Neural crest cell (in vitro differentiated cells): ENCODE data around the gene PADI1. TPM values are rescaled to one million over a fixed set of nuclear protein-coding genes. Genes with fewer than 3 reads are reported as not detected.

Source experiments
- DNase-seq: peaks from one replicate; pipeline ENCODE4 v3.0.0; 2021; ENCODE audit warnings: low read depth, mixed read lengths, low spot score
- H3K27ac Mint-ChIP-seq: one replicate; pipeline ENCODE4 v1.8.0; 2021; ENCODE audit warnings: mild to moderate bottlenecking, mixed read lengths; ENCODE audit not compliant: unreplicated experiment
- H3K27me3 Mint-ChIP-seq: 2 replicates; pipeline ENCODE4 v1.8.0; 2021; ENCODE audit warnings: low read depth, mild to moderate bottlenecking, mixed read lengths
- H3K36me3 Mint-ChIP-seq: 2 replicates; pipeline ENCODE4 v1.8.0; 2021; ENCODE audit warnings: low read depth, mild to moderate bottlenecking, mixed read lengths
- H3K4me1 Mint-ChIP-seq: 2 replicates; pipeline ENCODE4 v1.8.0; 2021; ENCODE audit warnings: mixed read lengths
- H3K4me3 Mint-ChIP-seq: one replicate; pipeline ENCODE4 v1.8.0; 2021; ENCODE audit warnings: mild to moderate bottlenecking, mixed read lengths
- H3K9me3 Mint-ChIP-seq: 2 replicates; pipeline ENCODE4 v1.8.0; 2021; ENCODE audit warnings: mixed read lengths
- CTCF ChIP-seq: fragments of 200-600 bp; sonication (generic); conservative IDR thresholded peaks from 2 replicates; pipeline ENCODE4 v1.5.0; 2021; ENCODE audit warnings: antibody characterized with exemption, mild to moderate bottlenecking
- total RNA-seq: library from RNA; stranded (reverse); gene quantifications from 2 replicates; pipeline ENCODE4 v1.2.1, GENCODE V29; 2021

Gene PADI1
- total RNA-seq, 1 donor from 2014 or later = not detected

- Mint-ChIP-seq H3K9me3 (no peaks in the 10 kb centered on the region), H3K36me3 (no peaks in the 10 kb centered on the region), H3K27me3 (peaks cover 10% of the 10 kb centered on the region), H3K4me1 (peaks cover 22% of the 10 kb centered on the region), H3K4me3 (no peak overlapping the region), H3K27ac (no peak overlapping the region)
- no peak for DNase-seq
- no peak for TF ChIP-seq CTCF
These were observed 7.1 kb downstream of the PADI1 start for GRCh38 chr1:17212009-17212408.

GRCh38 chr1:17212487-17213121, 7.7 kb downstream of the PADI1 start:
- DNase-seq = no peak
- Mint-ChIP-seq H3K27ac (no peak overlapping the region), H3K27me3 (peaks cover 14% of the 10 kb centered on the region), H3K4me1 (peaks cover 22% of the 10 kb centered on the region), H3K36me3 (no peaks in the 10 kb centered on the region), H3K9me3 (no peaks in the 10 kb centered on the region), H3K4me3 (no peak overlapping the region)
- TF ChIP-seq CTCF = no peak

GRCh38 chr1:17213148-17213781, 8.3 kb downstream of the PADI1 start:
- no peaks in the 10 kb centered on the region for H3K9me3 Mint-ChIP-seq
- DNase-seq = no peak
- H3K36me3 Mint-ChIP-seq = no peaks in the 10 kb centered on the region
- no peak overlapping the region for H3K27ac Mint-ChIP-seq
- peaks cover 14% of the 10 kb centered on the region for H3K27me3 Mint-ChIP-seq
- H3K4me1 Mint-ChIP-seq = peaks cover 22% of the 10 kb centered on the region
- no peak overlapping the region for H3K4me3 Mint-ChIP-seq
- TF ChIP-seq CTCF = no peak

GRCh38 chr1:17213782-17214148, 8.8 kb downstream of the PADI1 start:
- peaks cover 14% of the 10 kb centered on the region for H3K27me3 Mint-ChIP-seq
- no peak for TF ChIP-seq CTCF
- no peaks in the 10 kb centered on the region for H3K36me3 Mint-ChIP-seq
- no peak for DNase-seq
- H3K4me1 Mint-ChIP-seq = peaks cover 21% of the 10 kb centered on the region
- H3K9me3 Mint-ChIP-seq = no peaks in the 10 kb centered on the region
- H3K27ac Mint-ChIP-seq = no peak overlapping the region
- no peak overlapping the region for H3K4me3 Mint-ChIP-seq

GRCh38 chr1:17214876-17215544, 10.1 kb downstream of the PADI1 start:
- no peak for DNase-seq
- Mint-ChIP-seq H3K4me3 (no peak overlapping the region), H3K27me3 (peaks cover 14% of the 10 kb centered on the region), H3K9me3 (no peaks in the 10 kb centered on the region), H3K27ac (no peak overlapping the region), H3K36me3 (no peaks in the 10 kb centered on the region), H3K4me1 (peaks cover 12% of the 10 kb centered on the region)
- no peak for TF ChIP-seq CTCF
